HEK293 (cell line): ENCODE results near the gene ROR2.

Experiments
- CTCF ChIA-PET: fragments of 350-600 bp; formaldehyde crosslinking; extraction: SDS; loops from one replicate; lab custom pipeline; 2021; ENCODE audit warnings: antibody characterized with exemption; lab: Yijun Ruan, JAX
- POLR2A ChIA-PET: fragments of 300-600 bp; formaldehyde crosslinking; extraction: SDS; loops from one replicate; lab custom pipeline; 2020; ENCODE audit warnings: antibody characterized with exemption, inconsistent platforms; lab: Yijun Ruan, JAX
- H3K27ac ChIP-seq: fragments of 200-500 bp; sonication (Bioruptor generic); 2 replicates; pipeline ENCODE4 v1.5.1; 2014; ENCODE audit warnings: low read depth, low read length, control low read depth, inconsistent platforms; ENCODE audit errors: extremely low read depth
- H3K36me3 ChIP-seq, 2 experiments: fragments of 200-500 bp in 1 of 2; sonication (Bioruptor generic) in 1 of 2; 1 replicate in 1 of 2; 2 replicates in 1 of 2; pipeline ENCODE4 v1.5.1; 2014 to 2017; ENCODE audit warnings: inconsistent platforms in 2 of 2, low read length in 2 of 2; ENCODE audit not compliant: control insufficient read depth in 2 of 2, insufficient read depth in 1 of 2
- H3K4me1 ChIP-seq: fragments of 200-500 bp; sonication (Bioruptor generic); 2 replicates; pipeline ENCODE4 v1.5.1; 2014; ENCODE audit warnings: mild to moderate bottlenecking, low read length, inconsistent platforms; ENCODE audit not compliant: control insufficient read depth, insufficient read depth
- H3K4me3 ChIP-seq: 2 replicates; pipeline ENCODE4 v1.5.1; 2011; ENCODE audit warnings: low read depth, mild to moderate bottlenecking, control low read depth, low read length, moderate library complexity
- H3K9me3 ChIP-seq: fragments of 200-500 bp; sonication (Bioruptor generic); 2 replicates; pipeline ENCODE4 v1.5.1; 2014; ENCODE audit warnings: low read depth, low read length, inconsistent platforms; ENCODE audit not compliant: control insufficient read depth, insufficient read depth
- GLI4 ChIP-seq: fragments of 450-650 bp; formaldehyde crosslinking; IDR thresholded peaks from 2 replicates; pipeline ENCODE4 v1.5.1; 2016; ENCODE audit warnings: missing biosample characterization, missing genetic modification characterization
- KLF10 ChIP-seq: fragments of 450-650 bp; IDR thresholded peaks from 2 replicates; pipeline ENCODE4 v1.5.1; 2018; ENCODE audit warnings: missing biosample characterization, mild to moderate bottlenecking, missing genetic modification characterization
- KLF16 ChIP-seq: fragments of 450-650 bp; formaldehyde crosslinking; IDR thresholded peaks from 2 replicates; pipeline ENCODE4 v1.5.1; 2017; ENCODE audit warnings: missing biosample characterization, missing genetic modification characterization
- ZBTB20 ChIP-seq: fragments of 450-650 bp; formaldehyde crosslinking; IDR thresholded peaks from 2 replicates; pipeline ENCODE4 v1.5.1; 2016; ENCODE audit warnings: missing biosample characterization, missing genetic modification characterization
- ZFP3 ChIP-seq: fragments of 450-650 bp; formaldehyde crosslinking; IDR thresholded peaks from 2 replicates; pipeline ENCODE4 v1.5.1; 2016; ENCODE audit warnings: low read depth, missing biosample characterization, missing genetic modification characterization
- ZNF121 ChIP-seq: fragments of 450-650 bp; formaldehyde crosslinking; IDR thresholded peaks from 2 replicates; pipeline ENCODE4 v1.5.1; 2016; ENCODE audit warnings: missing biosample characterization, missing genetic modification characterization
- ZNF140 ChIP-seq: fragments of 450-650 bp; formaldehyde crosslinking; IDR thresholded peaks from 2 replicates; pipeline ENCODE4 v1.5.1; 2016; ENCODE audit warnings: missing biosample characterization, missing genetic modification characterization
- ZNF202 ChIP-seq: fragments of 450-650 bp; formaldehyde crosslinking; IDR thresholded peaks from 2 replicates; pipeline ENCODE4 v1.5.1; 2016; ENCODE audit warnings: missing biosample characterization, missing genetic modification characterization, borderline replicate concordance
- ZNF292 ChIP-seq: fragments of 450-650 bp; formaldehyde crosslinking; IDR thresholded peaks from 2 replicates; pipeline ENCODE4 v1.5.1; 2016; ENCODE audit warnings: low read depth, missing biosample characterization, missing genetic modification characterization, borderline replicate concordance
- ZNF560 ChIP-seq: fragments of 450-650 bp; formaldehyde crosslinking; IDR thresholded peaks from 2 replicates; pipeline ENCODE4 v1.5.1; 2017; ENCODE audit warnings: missing biosample characterization, missing genetic modification characterization, borderline replicate concordance
- ZNF571 ChIP-seq: fragments of 450-650 bp; formaldehyde crosslinking; IDR thresholded peaks from 2 replicates; pipeline ENCODE4 v1.5.0; 2017; ENCODE audit warnings: missing biosample characterization, missing genetic modification characterization
- ZNF596 ChIP-seq: fragments of 450-650 bp; IDR thresholded peaks from 2 replicates; pipeline ENCODE4 v1.5.0; 2018; ENCODE audit warnings: missing biosample characterization, mild to moderate bottlenecking, missing genetic modification characterization, moderate library complexity
- ZNF600 ChIP-seq: fragments of 450-650 bp; formaldehyde crosslinking; IDR thresholded peaks from 2 replicates; pipeline ENCODE4 v1.5.1; 2016; ENCODE audit warnings: missing biosample characterization, missing genetic modification characterization
- ZNF624 ChIP-seq: fragments of 450-650 bp; formaldehyde crosslinking; IDR thresholded peaks from 2 replicates; pipeline ENCODE4 v1.5.1; 2017; ENCODE audit warnings: missing biosample characterization, missing genetic modification characterization
- ZNF664 ChIP-seq: fragments of 450-650 bp; formaldehyde crosslinking; IDR thresholded peaks from 2 replicates; pipeline ENCODE4 v1.5.1; 2016; ENCODE audit warnings: missing biosample characterization, missing genetic modification characterization
- ZNF707 ChIP-seq: fragments of 450-650 bp; formaldehyde crosslinking; IDR thresholded peaks from 2 replicates; pipeline ENCODE4 v1.5.1; 2016; ENCODE audit warnings: missing biosample characterization, missing genetic modification characterization
- ZSCAN30 ChIP-seq: fragments of 450-650 bp; IDR thresholded peaks from 2 replicates; pipeline ENCODE4 v1.5.1; 2018; ENCODE audit warnings: missing biosample characterization, mild to moderate bottlenecking, missing genetic modification characterization, moderate library complexity
- TF ChIP-seq, protein P1 (sequence below): fragments of 450-650 bp; formaldehyde crosslinking; IDR thresholded peaks from 2 replicates; pipeline ENCODE4 v1.5.1; 2016; ENCODE audit warnings: missing biosample characterization, missing genetic modification characterization
- TF ChIP-seq, protein P2 (sequence below): fragments of 450-650 bp; formaldehyde crosslinking; IDR thresholded peaks from 2 replicates; pipeline ENCODE4 v1.5.1; 2016; ENCODE audit warnings: missing biosample characterization, missing genetic modification characterization, borderline replicate concordance
- TF ChIP-seq, protein P3 (sequence below): sonication (generic); formaldehyde crosslinking; IDR thresholded peaks from 2 replicates; pipeline ENCODE4 v1.8.1; 2022; ENCODE audit warnings: mild to moderate bottlenecking, moderate library complexity, missing genetic modification reagents
- TF ChIP-seq, protein P4 (sequence below): fragments of 450-650 bp; formaldehyde crosslinking; IDR thresholded peaks from 2 replicates; pipeline ENCODE4 v1.5.1; 2016; ENCODE audit warnings: missing biosample characterization, missing genetic modification characterization
- TF ChIP-seq, protein P5 (sequence below): fragments of 450-650 bp; formaldehyde crosslinking; IDR thresholded peaks from 2 replicates; pipeline ENCODE4 v1.5.1; 2016; ENCODE audit warnings: missing biosample characterization, missing genetic modification characterization
- TF ChIP-seq, protein P6 (sequence below): fragments of 450-650 bp; IDR thresholded peaks from 2 replicates; pipeline ENCODE4 v1.5.1; 2018; ENCODE audit warnings: missing biosample characterization, mild to moderate bottlenecking, missing genetic modification characterization

Gene ROR2

DNA sequence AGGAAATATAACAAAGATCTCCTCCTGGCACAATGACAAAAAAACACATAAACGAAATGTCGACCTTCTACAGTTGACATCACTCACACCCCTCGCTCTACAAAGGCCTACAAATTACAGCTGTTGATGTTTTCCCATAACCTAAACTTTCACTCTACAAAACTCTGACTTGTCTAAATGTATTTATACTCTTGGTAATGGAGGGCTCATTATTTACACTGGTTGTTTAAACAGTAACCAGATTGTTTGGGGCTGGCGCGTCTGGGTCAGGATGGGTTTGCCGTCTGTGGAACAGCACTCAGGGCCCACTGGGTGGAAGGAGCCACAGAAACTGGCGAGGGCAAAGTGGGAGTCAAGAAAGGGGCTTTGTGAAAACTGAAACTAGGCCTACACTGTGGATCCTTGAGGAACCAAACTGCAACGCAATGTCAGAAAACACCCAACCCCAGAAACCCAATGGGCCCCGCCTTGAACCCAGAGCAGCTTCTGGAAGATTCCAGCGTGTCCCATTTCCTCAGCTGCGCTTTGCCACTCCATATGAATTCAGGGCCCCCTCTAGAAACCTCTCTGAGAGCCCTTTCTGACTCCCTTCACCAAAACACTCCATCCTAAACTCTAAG is 136.7 kb downstream of the ROR2 start (continued):
- TF ChIP-seq, protein P1, sequence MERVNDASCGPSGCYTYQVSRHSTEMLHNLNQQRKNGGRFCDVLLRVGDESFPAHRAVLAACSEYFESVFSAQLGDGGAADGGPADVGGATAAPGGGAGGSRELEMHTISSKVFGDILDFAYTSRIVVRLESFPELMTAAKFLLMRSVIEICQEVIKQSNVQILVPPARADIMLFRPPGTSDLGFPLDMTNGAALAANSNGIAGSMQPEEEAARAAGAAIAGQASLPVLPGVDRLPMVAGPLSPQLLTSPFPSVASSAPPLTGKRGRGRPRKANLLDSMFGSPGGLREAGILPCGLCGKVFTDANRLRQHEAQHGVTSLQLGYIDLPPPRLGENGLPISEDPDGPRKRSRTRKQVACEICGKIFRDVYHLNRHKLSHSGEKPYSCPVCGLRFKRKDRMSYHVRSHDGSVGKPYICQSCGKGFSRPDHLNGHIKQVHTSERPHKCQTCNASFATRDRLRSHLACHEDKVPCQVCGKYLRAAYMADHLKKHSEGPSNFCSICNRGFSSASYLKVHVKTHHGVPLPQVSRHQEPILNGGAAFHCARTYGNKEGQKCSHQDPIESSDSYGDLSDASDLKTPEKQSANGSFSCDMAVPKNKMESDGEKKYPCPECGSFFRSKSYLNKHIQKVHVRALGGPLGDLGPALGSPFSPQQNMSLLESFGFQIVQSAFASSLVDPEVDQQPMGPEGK (tag by site-specific recombination): no peak
- TF ChIP-seq, protein P2, sequence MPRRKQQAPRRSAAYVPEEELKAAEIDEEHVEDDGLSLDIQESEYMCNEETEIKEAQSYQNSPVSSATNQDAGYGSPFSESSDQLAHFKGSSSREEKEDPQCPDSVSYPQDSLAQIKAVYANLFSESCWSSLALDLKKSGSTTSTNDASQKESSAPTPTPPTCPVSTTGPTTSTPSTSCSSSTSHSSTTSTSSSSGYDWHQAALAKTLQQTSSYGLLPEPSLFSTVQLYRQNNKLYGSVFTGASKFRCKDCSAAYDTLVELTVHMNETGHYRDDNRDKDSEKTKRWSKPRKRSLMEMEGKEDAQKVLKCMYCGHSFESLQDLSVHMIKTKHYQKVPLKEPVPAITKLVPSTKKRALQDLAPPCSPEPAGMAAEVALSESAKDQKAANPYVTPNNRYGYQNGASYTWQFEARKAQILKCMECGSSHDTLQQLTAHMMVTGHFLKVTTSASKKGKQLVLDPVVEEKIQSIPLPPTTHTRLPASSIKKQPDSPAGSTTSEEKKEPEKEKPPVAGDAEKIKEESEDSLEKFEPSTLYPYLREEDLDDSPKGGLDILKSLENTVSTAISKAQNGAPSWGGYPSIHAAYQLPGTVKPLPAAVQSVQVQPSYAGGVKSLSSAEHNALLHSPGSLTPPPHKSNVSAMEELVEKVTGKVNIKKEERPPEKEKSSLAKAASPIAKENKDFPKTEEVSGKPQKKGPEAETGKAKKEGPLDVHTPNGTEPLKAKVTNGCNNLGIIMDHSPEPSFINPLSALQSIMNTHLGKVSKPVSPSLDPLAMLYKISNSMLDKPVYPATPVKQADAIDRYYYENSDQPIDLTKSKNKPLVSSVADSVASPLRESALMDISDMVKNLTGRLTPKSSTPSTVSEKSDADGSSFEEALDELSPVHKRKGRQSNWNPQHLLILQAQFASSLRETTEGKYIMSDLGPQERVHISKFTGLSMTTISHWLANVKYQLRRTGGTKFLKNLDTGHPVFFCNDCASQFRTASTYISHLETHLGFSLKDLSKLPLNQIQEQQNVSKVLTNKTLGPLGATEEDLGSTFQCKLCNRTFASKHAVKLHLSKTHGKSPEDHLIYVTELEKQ (tag by site-specific recombination): no peak
- TF ChIP-seq ZFP3: no peak
- no peak for TF ChIP-seq ZNF624 (tag by site-specific recombination)
- no peak for TF ChIP-seq ZNF571 (tag by site-specific recombination)
- TF ChIP-seq KLF16: no peak
- TF ChIP-seq, protein P3, sequence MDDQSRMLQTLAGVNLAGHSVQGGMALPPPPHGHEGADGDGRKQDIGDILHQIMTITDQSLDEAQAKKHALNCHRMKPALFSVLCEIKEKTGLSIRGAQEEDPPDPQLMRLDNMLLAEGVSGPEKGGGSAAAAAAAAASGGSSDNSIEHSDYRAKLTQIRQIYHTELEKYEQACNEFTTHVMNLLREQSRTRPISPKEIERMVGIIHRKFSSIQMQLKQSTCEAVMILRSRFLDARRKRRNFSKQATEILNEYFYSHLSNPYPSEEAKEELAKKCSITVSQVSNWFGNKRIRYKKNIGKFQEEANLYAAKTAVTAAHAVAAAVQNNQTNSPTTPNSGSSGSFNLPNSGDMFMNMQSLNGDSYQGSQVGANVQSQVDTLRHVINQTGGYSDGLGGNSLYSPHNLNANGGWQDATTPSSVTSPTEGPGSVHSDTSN (CRISPR knock-in tag): no peak

DNA sequence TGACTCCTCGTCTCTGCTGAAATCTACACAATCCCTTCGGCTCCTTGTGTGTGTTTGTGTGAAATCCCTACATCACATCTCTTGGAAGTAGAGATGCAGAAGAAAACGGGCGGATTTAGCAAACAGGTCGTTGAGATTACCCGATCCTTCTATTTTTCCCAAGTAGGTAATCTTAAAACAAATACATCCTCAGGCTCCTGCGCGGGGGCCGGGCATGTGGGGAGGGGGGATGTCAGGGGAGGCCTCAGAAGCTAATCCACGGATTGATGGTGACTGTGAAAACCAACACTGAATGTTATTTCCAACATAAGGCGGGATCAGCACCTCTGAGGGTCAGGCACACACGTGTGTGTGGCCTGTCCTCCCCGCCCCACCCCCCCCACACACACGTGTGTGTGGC is 137.8 kb downstream of the ROR2 start:
- CTCF ChIA-PET: interaction anchor here (0.6 kb wide), 1 partner anchor 895 kb away, joined by 4 read pairs; no protein-coding TSS in a partner anchor
- H3K4me1 ChIP-seq: 0 out of 2 replicates have a peak, but pooled peaks cover 2% of the 10 kb centered on the region
- no peaks in the 10 kb centered on the region for H3K9me3 ChIP-seq
- H3K27ac ChIP-seq: no peak overlapping the region
- POLR2A ChIA-PET: no interaction called here
- H3K36me3 ChIP-seq: no peaks in the 10 kb centered on the region
- H3K4me3 ChIP-seq: no peak overlapping the region
- TF ChIP-seq ZNF140 (tag by site-specific recombination): no peak
- TF ChIP-seq ZNF600 (tag by site-specific recombination): no peak
- no peak for TF ChIP-seq ZNF571 (tag by site-specific recombination)
- TF ChIP-seq, protein P4, sequence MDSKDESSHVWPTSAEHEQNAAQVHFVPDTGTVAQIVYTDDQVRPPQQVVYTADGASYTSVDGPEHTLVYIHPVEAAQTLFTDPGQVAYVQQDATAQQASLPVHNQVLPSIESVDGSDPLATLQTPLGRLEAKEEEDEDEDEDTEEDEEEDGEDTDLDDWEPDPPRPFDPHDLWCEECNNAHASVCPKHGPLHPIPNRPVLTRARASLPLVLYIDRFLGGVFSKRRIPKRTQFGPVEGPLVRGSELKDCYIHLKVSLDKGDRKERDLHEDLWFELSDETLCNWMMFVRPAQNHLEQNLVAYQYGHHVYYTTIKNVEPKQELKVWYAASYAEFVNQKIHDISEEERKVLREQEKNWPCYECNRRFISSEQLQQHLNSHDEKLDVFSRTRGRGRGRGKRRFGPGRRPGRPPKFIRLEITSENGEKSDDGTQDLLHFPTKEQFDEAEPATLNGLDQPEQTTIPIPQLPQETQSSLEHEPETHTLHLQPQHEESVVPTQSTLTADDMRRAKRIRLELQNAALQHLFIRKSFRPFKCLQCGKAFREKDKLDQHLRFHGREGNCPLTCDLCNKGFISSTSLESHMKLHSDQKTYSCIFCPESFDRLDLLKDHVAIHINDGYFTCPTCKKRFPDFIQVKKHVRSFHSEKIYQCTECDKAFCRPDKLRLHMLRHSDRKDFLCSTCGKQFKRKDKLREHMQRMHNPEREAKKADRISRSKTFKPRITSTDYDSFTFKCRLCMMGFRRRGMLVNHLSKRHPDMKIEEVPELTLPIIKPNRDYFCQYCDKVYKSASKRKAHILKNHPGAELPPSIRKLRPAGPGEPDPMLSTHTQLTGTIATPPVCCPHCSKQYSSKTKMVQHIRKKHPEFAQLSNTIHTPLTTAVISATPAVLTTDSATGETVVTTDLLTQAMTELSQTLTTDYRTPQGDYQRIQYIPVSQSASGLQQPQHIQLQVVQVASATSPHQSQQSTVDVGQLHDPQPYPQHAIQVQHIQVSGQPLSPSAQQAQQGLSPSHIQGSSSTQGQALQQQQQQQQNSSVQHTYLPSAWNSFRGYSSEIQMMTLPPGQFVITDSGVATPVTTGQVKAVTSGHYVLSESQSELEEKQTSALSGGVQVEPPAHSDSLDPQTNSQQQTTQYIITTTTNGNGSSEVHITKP (tag by site-specific recombination): no peak
- no peak for TF ChIP-seq ZNF121
- TF ChIP-seq ZBTB20 (tag by site-specific recombination): no peak
- TF ChIP-seq ZNF707 (tag by site-specific recombination): no peak
- TF ChIP-seq ZNF560 (tag by site-specific recombination): no peak
- TF ChIP-seq KLF10 (tag by site-specific recombination): no peak
- no peak for TF ChIP-seq GLI4 (tag by site-specific recombination)
- TF ChIP-seq ZNF596: no peak
- no peak for TF ChIP-seq ZNF664 (tag by site-specific recombination)
- TF ChIP-seq, protein P5, sequence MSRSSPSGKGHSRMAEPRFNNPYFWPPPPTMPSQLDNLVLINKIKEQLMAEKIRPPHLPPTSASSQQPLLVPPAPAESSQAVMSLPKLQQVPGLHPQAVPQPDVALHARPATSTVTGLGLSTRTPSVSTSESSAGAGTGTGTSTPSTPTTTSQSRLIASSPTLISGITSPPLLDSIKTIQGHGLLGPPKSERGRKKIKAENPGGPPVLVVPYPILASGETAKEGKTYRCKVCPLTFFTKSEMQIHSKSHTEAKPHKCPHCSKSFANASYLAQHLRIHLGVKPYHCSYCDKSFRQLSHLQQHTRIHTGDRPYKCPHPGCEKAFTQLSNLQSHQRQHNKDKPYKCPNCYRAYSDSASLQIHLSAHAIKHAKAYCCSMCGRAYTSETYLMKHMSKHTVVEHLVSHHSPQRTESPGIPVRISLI: no peak
- no peak for TF ChIP-seq ZNF202 (tag by site-specific recombination)
- TF ChIP-seq, protein P6, sequence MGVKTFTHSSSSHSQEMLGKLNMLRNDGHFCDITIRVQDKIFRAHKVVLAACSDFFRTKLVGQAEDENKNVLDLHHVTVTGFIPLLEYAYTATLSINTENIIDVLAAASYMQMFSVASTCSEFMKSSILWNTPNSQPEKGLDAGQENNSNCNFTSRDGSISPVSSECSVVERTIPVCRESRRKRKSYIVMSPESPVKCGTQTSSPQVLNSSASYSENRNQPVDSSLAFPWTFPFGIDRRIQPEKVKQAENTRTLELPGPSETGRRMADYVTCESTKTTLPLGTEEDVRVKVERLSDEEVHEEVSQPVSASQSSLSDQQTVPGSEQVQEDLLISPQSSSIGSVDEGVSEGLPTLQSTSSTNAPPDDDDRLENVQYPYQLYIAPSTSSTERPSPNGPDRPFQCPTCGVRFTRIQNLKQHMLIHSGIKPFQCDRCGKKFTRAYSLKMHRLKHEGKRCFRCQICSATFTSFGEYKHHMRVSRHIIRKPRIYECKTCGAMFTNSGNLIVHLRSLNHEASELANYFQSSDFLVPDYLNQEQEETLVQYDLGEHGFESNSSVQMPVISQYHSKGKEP (tag by site-specific recombination): no peak
- TF ChIP-seq ZNF292 (tag by site-specific recombination): no peak
- no peak for TF ChIP-seq ZSCAN30 (tag by site-specific recombination)
